ENCODE results near the gene STH. TPM values are rescaled to one million over a fixed set of nuclear protein-coding genes. Genes with fewer than 3 reads are reported as not detected.

STH gene
- total and polyA plus RNA-seq, 10 donors: not detected

DNA sequence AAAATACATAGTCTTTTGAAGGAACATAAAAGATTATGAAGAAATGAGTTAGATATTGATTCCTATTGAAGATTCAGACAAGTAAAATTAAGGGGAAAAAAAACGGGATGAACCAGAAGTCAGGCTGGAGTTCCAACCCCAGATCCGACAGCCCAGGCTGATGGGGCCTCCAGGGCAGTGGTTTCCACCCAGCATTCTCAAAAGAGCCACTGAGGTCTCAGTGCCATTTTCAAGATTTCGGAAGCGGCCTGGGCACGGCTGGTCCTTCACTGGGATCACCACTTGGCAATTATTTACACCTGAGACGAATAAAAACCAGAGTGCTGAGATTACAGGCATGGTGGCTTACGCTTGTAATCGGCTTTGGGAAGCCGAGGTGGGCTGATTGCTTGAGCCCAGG, 9.5 kb downstream of the STH start:
- WGBS, 5 donors: 85 to 96% (median 93%) methylated on average over 9 of the region's 9 CpGs
- no peaks in the 10 kb centered on the region for H3K4me1 ChIP-seq
- intact Hi-C loops (cut with DNase I; ENCODE audit: low total_unique reads): loop anchor here (10.0 kb wide), 1 partner anchor 276 kb away; no protein-coding TSS in a partner anchor
- H3K9me3 ChIP-seq: no peaks in the 10 kb centered on the region
- no peak overlapping the region for H3K27ac ChIP-seq
- H3K27me3 ChIP-seq (replicated peaks in 1 of 7): peaks cover 0 to 6% (median 0%) of the 10 kb centered on the region in 7 donors
- no peak for TF ChIP-seq POLR2A (IDR thresholded peaks at IDR 0.05)
- TF ChIP-seq, protein P1, sequence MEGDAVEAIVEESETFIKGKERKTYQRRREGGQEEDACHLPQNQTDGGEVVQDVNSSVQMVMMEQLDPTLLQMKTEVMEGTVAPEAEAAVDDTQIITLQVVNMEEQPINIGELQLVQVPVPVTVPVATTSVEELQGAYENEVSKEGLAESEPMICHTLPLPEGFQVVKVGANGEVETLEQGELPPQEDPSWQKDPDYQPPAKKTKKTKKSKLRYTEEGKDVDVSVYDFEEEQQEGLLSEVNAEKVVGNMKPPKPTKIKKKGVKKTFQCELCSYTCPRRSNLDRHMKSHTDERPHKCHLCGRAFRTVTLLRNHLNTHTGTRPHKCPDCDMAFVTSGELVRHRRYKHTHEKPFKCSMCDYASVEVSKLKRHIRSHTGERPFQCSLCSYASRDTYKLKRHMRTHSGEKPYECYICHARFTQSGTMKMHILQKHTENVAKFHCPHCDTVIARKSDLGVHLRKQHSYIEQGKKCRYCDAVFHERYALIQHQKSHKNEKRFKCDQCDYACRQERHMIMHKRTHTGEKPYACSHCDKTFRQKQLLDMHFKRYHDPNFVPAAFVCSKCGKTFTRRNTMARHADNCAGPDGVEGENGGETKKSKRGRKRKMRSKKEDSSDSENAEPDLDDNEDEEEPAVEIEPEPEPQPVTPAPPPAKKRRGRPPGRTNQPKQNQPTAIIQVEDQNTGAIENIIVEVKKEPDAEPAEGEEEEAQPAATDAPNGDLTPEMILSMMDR (IDR thresholded peaks at IDR 0.05 in 8 of 11, conservative IDR thresholded peaks at IDR 0.05 in 3 of 11): no peak
- no peak for TF ChIP-seq POLR2AphosphoS5 (IDR thresholded peaks at IDR 0.05)
- no peak overlapping the region for H3K4me3 ChIP-seq
- no peaks in the 10 kb centered on the region for H3K36me3 ChIP-seq
- no peak for DNase-seq

- Histone ChIP-seq H3K27ac (no peak overlapping the region), H3K36me3 (no peaks in the 10 kb centered on the region), H3K9me3 (no peaks in the 10 kb centered on the region), H3K4me3 (no peak overlapping the region), H3K27me3 (replicated peaks in 1 of 7) (peaks cover 0 to 6% (median 0%) of the 10 kb centered on the region in 7 donors), H3K4me1 (no peaks in the 10 kb centered on the region)
- DNase-seq: no peak
- TF ChIP-seq, protein P1 (IDR thresholded peaks at IDR 0.05 in 8 of 11, conservative IDR thresholded peaks at IDR 0.05 in 3 of 11): no peak
- TF ChIP-seq POLR2A (IDR thresholded peaks at IDR 0.05) (no peak), POLR2AphosphoS5 (IDR thresholded peaks at IDR 0.05) (no peak)
- intact Hi-C loops (cut with DNase I; ENCODE audit: low total_unique reads): loop anchor here (10.0 kb wide), 1 partner anchor 275 kb away; no protein-coding TSS in a partner anchor
- 79 to 86% (median 82%) methylated on average over 32 to 33 of the region's 33 CpGs for WGBS, 5 donors
Observed at GRCh38 chr17:46009681-46010596, 10.9 kb downstream of the STH start.

GRCh38 chr17:46010597-46011186, 11.6 kb downstream of the STH start:
- DNase-seq: no peak
- intact Hi-C loops (cut with DNase I; ENCODE audit: low total_unique reads): no loop called here

More at GRCh38 chr17:46010597-46011186, 11.6 kb downstream of the STH start:
- Histone ChIP-seq H3K9me3 (no peaks in the 10 kb centered on the region), H3K27me3 (replicated peaks in 1 of 7) (peaks cover 0 to 6% (median 0%) of the 10 kb centered on the region in 7 donors), H3K4me3 (no peak overlapping the region), H3K36me3 (no peaks in the 10 kb centered on the region), H3K27ac (no peak overlapping the region), H3K4me1 (no peaks in the 10 kb centered on the region)
- 82 to 87% (median 86%) methylated on average over 14 to 16 of the region's 16 CpGs for WGBS, 5 donors
- no peak for TF ChIP-seq POLR2AphosphoS5 (IDR thresholded peaks at IDR 0.05)
- TF ChIP-seq, protein P1 (IDR thresholded peaks at IDR 0.05 in 8 of 11, conservative IDR thresholded peaks at IDR 0.05 in 3 of 11): no peak
- no peak for TF ChIP-seq POLR2A (IDR thresholded peaks at IDR 0.05)
